Activated T-cell treated with anti-CD3 and anti-CD28 coated beads, Interleukin-2, amount 50 U/mL, for 4 hours (primary cell): ENCODE measurements around the gene WFDC10B. TPM values are rescaled to one million over a fixed set of nuclear protein-coding genes. Genes with fewer than 3 reads are reported as not detected.
"Not testable (repeated sequence)": the region's sequence is repeated elsewhere in the genome, so short reads cannot be mapped to it uniquely, and the experiment has no call there.

Source experiments
- ATAC-seq, 2 donors: fragments of 200-7000 bp; cut with Tn5 transposase; one replicate each; pipeline ENCODE4 v1.10.0; 2021
- DNase-seq: peaks from one replicate; pipeline ENCODE4 v3.0.0-alpha.2; 2020
- H3K27me3 Mint-ChIP-seq: one replicate; pipeline ENCODE4 v1.8.0; 2021; ENCODE audit warnings: low read depth, mixed read lengths
- H3K36me3 Mint-ChIP-seq: one replicate; pipeline ENCODE4 v1.8.0; 2022; ENCODE audit warnings: mixed read lengths; ENCODE audit not compliant: insufficient read depth
- H3K4me1 Mint-ChIP-seq: one replicate; pipeline ENCODE4 v1.8.0; 2021; ENCODE audit warnings: low read depth, mixed read lengths
- H3K4me3 Mint-ChIP-seq: one replicate; pipeline ENCODE4 v1.8.0; 2021; ENCODE audit warnings: mild to moderate bottlenecking, moderate library complexity, mixed read lengths
- H3K9me3 Mint-ChIP-seq: one replicate; pipeline ENCODE4 v1.8.0; 2021; ENCODE audit warnings: mixed read lengths
- total RNA-seq, 3 donors: library from RNA; stranded (reverse); gene quantifications; one replicate each; pipeline ENCODE4 v1.2.1, GENCODE V29; 2021

The WFDC10B gene
- total RNA-seq, 3 donors from 2014 or later, result not detected

DNA sequence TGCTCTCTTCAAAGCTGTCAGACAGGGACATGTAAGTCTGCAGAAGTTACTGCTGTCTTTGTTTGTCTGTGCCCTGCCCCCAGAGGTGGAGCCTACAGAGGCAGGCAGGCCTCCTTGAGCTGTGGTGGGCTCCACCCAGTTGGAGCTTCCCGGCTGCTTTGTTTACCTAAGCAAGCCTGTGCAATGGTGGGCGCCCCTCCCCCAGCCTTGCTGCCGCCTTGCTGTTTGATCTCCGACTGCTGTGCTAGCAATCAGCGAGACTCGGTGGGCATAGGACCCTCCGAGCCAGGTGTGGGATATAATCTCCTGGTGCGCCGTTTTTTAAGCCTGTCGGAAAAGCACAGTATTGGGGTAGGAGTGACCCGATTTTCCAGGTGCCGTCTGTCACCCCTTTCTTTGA, 11.5 kb downstream of the WFDC10B start:
- not testable (repeated sequence) for H3K36me3 Mint-ChIP-seq, H3K4me1 Mint-ChIP-seq, H3K4me3 Mint-ChIP-seq, H3K9me3 Mint-ChIP-seq, ATAC-seq, DNase-seq
- peaks cover 42% of the 10 kb centered on the region for H3K27me3 Mint-ChIP-seq

DNA sequence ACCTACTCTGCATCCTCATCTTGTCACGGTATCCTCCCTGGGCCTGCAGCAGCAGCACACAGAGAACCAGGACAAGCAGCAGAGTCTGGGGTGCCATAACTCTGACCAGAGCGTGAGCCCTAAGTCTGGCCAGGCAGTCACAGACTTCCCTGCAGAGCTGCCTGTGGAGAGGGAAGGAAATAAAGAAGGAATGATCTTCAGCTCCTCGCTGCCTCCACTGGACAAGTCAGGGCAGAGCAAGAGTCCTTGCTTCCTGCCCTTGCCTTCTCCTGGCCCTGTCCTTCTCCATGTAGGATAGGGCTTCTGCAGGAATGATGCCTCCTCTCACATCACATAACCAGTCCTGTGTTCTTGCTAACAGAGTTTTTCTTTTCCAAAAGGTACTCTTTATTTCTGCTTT, 18.9 kb downstream of the WFDC10B start:
- Mint-ChIP-seq H3K4me3 (no peak overlapping the region), H3K36me3 (no peaks in the 10 kb centered on the region), H3K27me3 (peaks cover 16% of the 10 kb centered on the region), H3K9me3 (peaks cover 4% of the 10 kb centered on the region), H3K4me1 (no peaks in the 10 kb centered on the region)
- DNase-seq (no peak), ATAC-seq (no peak)

DNA sequence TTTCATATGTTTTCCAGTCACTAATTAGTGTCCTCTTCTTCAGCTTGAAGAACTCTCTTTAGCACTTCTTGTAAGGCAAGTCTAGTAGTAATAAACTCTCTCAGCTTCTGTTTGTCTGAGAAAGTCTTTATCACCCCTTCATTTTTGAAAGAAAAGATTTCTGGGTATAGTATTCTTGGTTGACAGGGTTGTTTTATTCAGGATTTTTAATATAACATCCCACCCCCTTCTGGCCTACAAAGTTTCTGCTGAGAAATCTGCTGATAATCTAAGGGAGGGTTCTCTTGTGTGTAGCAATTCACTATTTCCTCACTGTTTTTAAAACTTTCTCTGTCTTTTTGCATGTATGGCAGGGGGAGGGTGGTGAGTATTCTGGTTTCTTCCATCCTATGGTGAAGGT, 25.2 kb downstream of the WFDC10B start:
- Mint-ChIP-seq H3K9me3 (peaks cover 39% of the 10 kb centered on the region), H3K36me3 (peaks cover 3% of the 10 kb centered on the region), H3K4me1 (no peaks in the 10 kb centered on the region), H3K4me3 (no peak overlapping the region), H3K27me3 (peaks cover 9% of the 10 kb centered on the region)
- DNase-seq, result no peak
- ATAC-seq, result no peak

DNA sequence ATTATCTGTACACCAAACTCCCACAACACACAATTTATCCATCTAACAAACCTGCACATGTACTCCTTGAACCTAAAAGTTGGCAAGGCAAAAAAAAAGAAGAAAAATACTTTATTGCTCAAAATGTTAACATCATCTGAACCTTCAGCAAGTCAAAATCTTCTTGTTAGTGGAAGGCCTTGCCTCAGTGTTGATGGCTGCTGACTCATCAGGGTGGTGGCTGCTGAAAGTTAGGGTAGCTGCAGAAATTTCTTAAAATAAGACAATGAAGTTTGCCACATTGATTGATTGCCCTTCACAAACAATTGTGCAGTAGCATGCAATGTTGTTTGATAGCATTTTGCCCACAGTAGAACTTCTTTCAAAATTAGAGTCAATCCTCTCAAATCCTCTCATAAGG, 32.1 kb downstream of the WFDC10B start:
- H3K27me3 Mint-ChIP-seq, result peaks cover 15% of the 10 kb centered on the region
- DNase-seq, result no peak
- H3K4me1 Mint-ChIP-seq, result no peaks in the 10 kb centered on the region
- H3K9me3 Mint-ChIP-seq, result peaks cover 22% of the 10 kb centered on the region
- no peak overlapping the region for H3K4me3 Mint-ChIP-seq
- ATAC-seq, result no peak
- no peaks in the 10 kb centered on the region for H3K36me3 Mint-ChIP-seq

DNA sequence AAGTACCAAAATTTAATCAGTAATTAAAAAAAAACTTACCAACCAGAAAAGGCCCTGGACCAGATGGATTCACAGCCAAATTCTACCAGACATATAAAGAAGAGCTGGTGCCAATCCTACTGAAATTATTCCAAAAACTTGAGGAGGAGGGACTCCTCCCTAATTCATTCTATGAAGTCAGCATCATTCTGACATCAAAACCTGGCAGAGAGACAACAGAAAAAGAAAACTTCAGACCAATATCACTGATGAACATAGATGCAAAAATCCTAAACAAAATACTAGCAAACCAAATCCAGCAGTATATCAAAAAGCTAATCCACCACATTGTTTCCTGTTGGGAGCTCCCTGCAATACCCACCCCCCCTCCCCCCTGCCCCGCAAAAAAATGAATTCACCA, 34.7 kb downstream of the WFDC10B start, which contains the start of gene WFDC11:
Gene WFDC11, minus strand, starts transcription at position 101 of the 400 bp plus-strand sequence. CDS start 19,639 bp downstream, outside the sequence.
- Mint-ChIP-seq H3K4me1 (no peaks in the 10 kb centered on the region), H3K27me3 (peaks cover 26% of the 10 kb centered on the region), H3K4me3 (no peak within 1 kb of the TSS), H3K9me3 (peaks cover 4% of the 10 kb centered on the region), H3K36me3 (peaks cover 2% of the 10 kb centered on the region)
- DNase-seq (no peak), ATAC-seq (no peak)

DNA sequence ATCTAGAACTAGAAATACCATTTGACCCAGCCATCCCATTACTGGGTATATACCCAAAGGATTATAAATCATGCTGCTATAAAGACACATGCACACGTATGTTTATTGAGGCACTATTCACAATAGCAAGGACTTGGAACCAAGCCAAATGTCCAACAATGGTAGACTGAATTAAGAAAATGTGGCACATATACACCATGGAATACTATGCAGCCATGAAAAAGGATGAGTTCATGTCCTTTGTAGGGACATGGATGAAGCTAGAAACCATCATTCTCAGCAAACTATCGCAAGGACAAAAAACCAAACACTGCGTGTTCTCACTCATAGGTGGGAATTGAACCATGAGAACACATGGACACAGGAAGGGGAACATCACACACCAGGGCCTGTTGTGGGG, 47.8 kb downstream of the WFDC10B start:
- not testable (repeated sequence) for H3K4me3 Mint-ChIP-seq, ATAC-seq, H3K4me1 Mint-ChIP-seq, H3K9me3 Mint-ChIP-seq, DNase-seq, H3K36me3 Mint-ChIP-seq
- H3K27me3 Mint-ChIP-seq, result peaks cover 10% of the 10 kb centered on the region

DNA sequence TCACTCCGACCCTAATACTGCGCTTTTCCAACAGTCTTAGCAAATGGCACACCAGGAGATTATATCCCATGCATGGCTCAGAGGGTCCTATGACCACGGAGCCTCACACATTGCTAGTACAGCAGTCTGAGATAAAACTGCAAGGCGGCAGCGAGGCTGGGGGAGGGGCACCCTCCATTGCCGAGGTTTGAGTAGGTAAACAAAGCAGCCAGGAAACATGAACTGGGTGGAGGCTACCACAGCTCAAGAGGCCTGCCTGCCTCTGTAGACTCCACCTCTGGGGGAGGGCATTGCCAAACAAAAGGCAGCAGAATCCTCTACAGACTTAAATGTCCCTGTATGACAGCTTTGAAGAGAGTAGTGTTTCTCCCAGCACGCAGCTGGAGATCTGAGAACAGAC, 53.1 kb downstream of the WFDC10B start:
- ATAC-seq, H3K9me3 Mint-ChIP-seq, H3K4me3 Mint-ChIP-seq, H3K36me3 Mint-ChIP-seq, H3K4me1 Mint-ChIP-seq, DNase-seq: not testable (repeated sequence)
- H3K27me3 Mint-ChIP-seq, result peaks cover 19% of the 10 kb centered on the region

DNA sequence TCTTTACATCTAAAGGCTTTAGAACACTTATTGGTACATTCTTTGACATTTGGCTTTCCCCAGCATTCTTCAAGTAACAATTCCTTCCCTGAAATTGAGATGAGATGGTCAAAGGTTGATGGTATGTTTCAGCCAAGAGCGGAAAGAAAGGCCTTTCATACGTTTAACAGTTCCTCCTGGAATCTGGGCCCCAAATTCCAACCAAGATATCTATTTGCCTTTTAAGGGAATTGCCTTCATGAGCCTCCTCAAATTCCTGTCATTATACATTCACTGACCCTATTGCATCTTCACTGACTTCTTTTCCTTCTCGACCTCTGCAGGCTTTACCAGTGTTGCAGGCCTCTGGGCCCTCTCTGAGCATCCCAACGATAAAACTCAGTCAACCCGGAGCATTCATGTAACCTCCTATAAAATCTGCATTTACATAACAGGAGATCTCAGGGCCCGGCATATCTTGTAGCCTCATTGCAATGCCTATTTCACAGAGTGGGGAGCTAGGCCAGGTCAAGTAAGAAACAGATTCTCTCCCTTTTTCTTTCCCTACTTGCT, 55.4 kb downstream of the WFDC10B start:
- Mint-ChIP-seq H3K9me3 (no peaks in the 10 kb centered on the region), H3K27me3 (peaks cover 10% of the 10 kb centered on the region), H3K4me3 (no peak overlapping the region), H3K4me1 (no peaks in the 10 kb centered on the region), H3K36me3 (no peaks in the 10 kb centered on the region)
- ATAC-seq (no peak), DNase-seq (no peak)

DNA sequence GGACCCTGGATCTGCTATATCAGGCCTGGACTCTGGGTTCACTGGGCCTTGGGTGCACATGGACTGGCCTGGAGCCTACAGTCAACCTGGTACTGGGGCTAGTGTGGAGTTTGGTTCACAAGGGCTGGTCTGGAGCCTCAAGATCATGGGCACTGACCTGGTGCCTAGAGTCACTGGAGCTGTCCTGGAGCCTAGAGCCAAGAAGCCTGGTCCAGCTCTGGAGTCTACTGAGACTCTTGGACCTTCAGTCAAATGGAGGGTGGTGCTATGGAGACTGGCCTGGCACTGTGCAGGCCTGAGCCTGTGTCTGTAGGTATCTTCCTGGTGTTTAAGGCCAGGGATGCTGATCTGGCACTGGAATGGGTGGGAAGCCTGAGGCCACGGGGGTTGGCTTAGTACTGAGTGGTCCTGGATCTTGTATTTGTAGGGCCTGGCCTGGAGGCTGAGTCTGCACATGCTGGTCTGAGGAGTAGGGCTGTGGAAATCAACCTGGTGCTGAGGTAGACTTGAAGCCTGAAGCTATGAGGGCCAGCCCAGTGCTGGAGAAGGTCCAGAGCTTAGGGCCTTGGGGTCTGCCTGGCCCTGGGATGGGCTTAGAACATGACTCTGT, 57.3 kb downstream of the WFDC10B start:
- peaks cover 11% of the 10 kb centered on the region for H3K27me3 Mint-ChIP-seq
- H3K9me3 Mint-ChIP-seq, result no peaks in the 10 kb centered on the region
- H3K4me3 Mint-ChIP-seq, result no peak overlapping the region
- no peak for ATAC-seq
- DNase-seq, result no peak
- H3K4me1 Mint-ChIP-seq, result no peaks in the 10 kb centered on the region
- H3K36me3 Mint-ChIP-seq, result no peaks in the 10 kb centered on the region

DNA sequence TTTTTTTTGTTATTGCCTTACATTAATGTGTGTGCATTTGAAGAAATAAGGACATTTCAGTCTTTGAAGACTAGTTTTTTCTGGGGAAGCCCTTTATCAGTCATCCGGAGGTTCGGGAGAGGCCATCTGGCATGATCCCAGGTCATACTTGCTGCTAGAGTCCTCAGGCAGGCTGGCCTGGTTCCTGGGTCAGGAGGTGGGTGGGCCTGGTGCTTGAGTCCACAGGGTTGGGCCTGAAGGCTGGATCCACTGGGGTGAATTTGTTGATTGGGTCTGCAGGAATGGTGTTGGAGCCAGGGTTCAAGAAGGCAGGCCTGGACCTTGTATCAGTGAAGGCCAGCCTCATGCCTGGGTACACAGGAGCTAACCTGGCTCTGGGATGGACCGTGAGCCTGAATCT, 57.9 kb downstream of the WFDC10B start:
- no peaks in the 10 kb centered on the region for H3K9me3 Mint-ChIP-seq
- H3K36me3 Mint-ChIP-seq, result no peaks in the 10 kb centered on the region
- H3K27me3 Mint-ChIP-seq, result peaks cover 11% of the 10 kb centered on the region
- H3K4me3 Mint-ChIP-seq, result no peak overlapping the region
- no peak for ATAC-seq
- no peak for DNase-seq
- no peaks in the 10 kb centered on the region for H3K4me1 Mint-ChIP-seq

DNA sequence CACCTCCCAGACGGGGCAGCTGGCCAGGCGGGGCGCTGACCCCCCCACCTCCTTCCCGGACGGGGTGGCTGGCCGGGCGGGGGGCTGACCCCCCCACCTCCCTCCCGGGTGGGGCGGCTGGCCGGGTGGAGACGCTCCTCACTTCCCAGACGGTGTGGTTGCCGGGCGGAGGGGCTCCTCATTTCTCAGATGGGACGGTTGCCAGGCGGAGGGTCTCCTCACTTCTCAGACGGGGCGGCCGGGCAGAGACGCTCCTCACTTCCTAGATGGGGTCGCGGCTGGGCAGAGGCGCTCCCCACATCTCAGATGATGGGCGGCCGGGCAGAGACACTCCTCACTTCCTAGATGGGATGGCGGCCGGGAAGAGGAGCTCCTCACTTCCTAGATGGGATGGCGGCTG, 59.0 kb downstream of the WFDC10B start:
- H3K27me3 Mint-ChIP-seq, H3K4me3 Mint-ChIP-seq, H3K4me1 Mint-ChIP-seq, DNase-seq, H3K9me3 Mint-ChIP-seq, ATAC-seq, H3K36me3 Mint-ChIP-seq: not testable (repeated sequence)

DNA sequence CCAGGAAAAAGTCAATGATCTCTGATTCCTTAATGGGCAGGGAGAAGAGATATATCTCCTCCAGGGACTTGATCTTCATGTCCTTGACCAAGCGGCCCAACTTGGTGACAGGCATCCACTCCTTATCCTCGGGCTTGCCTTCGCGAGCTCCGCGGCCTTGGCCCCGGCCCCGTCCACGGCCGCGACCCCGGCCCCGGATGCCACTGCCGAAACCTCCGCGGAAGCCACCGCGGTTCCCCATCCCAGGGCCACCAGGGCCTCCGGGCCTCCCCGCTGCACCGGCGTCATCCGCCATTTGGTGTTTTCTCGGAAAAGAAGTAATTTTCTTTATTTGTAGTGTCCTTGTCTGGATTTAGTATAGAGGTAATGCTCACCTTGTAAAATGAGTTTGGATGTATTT, 63.7 kb downstream of the WFDC10B start:
- H3K4me1 Mint-ChIP-seq, H3K36me3 Mint-ChIP-seq: not testable (repeated sequence)

DNA sequence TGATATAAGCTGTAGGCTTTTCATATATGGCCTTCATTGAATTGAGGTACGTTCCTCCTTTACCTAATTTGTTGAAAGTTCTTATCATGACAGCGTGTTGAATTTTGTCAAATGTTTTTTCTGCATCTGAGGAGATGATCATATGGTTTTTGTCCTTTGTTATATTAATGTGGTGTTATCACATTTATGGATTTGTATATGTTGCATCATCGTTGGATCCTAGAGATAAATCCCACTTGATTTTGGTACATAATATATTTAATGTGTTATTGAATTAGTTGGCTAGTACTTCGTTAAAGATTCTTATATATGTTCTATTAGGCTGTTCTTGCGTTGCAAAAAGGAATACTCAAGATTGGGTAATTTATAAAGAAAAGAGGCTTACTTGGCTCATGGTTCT, 65.1 kb downstream of the WFDC10B start:
- H3K27me3 Mint-ChIP-seq, result peaks cover 3% of the 10 kb centered on the region
- H3K36me3 Mint-ChIP-seq, result no peaks in the 10 kb centered on the region
- DNase-seq (no peak), ATAC-seq (no peak)
- no peaks in the 10 kb centered on the region for H3K9me3 Mint-ChIP-seq
- no peak overlapping the region for H3K4me3 Mint-ChIP-seq
- no peaks in the 10 kb centered on the region for H3K4me1 Mint-ChIP-seq

More for the DNA sequence above, 63.7 kb downstream of the WFDC10B start:
- H3K4me3 Mint-ChIP-seq, H3K27me3 Mint-ChIP-seq, ATAC-seq, DNase-seq, H3K9me3 Mint-ChIP-seq: not testable (repeated sequence)

DNA sequence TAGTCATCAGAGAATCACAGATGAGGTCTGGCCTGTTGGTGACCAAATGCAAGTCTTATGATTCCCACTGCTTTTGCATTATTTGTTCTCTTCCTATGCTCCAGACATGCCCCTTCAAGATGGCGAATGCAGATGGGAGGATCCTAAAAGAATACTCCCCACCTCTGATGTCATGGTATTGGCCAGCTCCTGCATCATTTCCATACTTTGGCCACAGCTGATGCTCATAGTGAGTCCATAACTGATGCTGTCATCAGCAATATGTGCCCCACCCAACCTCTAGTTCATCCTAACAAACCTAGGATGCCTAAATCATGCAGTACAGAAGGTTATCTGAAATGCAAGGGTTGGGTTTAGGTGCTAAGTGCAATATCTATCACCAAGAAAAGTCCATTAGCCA, 68.3 kb downstream of the WFDC10B start:
- DNase-seq, result no peak
- Mint-ChIP-seq H3K36me3 (no peaks in the 10 kb centered on the region), H3K4me3 (no peak overlapping the region), H3K9me3 (no peaks in the 10 kb centered on the region), H3K4me1 (no peaks in the 10 kb centered on the region), H3K27me3 (peaks cover 13% of the 10 kb centered on the region)
- ATAC-seq, result no peak
